SU-DHL-6 (cell line): ENCODE results near the gene PLXNB2.

Source experiments
- H2AFZ ChIP-seq: fragments of 200-600 bp; sonication (generic); 2 replicates; pipeline ENCODE4 v1.6.1; 2014; ENCODE audit warnings: low read depth, mild to moderate bottlenecking, moderate library complexity, mixed read lengths, antibody characterized with exemption, low read length; ENCODE audit not compliant: severe bottlenecking
- H3F3A ChIP-seq: fragments of 200-600 bp; shearing (Covaris generic); 2 replicates; pipeline ENCODE4 v1.6.0; 2016; ENCODE audit warnings: antibody characterized with exemption, mild to moderate bottlenecking; ENCODE audit not compliant: insufficient read depth
- H3K27ac ChIP-seq: fragments of 200-600 bp; sonication (generic); 2 replicates; pipeline ENCODE4 v1.5.1; 2016; ENCODE audit warnings: low read depth, mild to moderate bottlenecking, low read length, moderate library complexity, mixed read lengths
- H3K27me3 ChIP-seq: fragments of 200-600 bp; sonication (generic), shearing (Covaris generic); 2 replicates; pipeline ENCODE4 v1.6.0; 2014; ENCODE audit warnings: mild to moderate bottlenecking, low read length
- H3K36me3 ChIP-seq: fragments of 200-600 bp; sonication (generic); 2 replicates; pipeline ENCODE4 v1.6.1; 2014; ENCODE audit warnings: mild to moderate bottlenecking, low read length, mixed read lengths
- H3K4me2 ChIP-seq: fragments of 300-600, 200-600 bp; shearing (Covaris generic), sonication (generic); 2 replicates; pipeline ENCODE4 v1.6.0; 2014; ENCODE audit warnings: low read length, low read depth, mild to moderate bottlenecking; ENCODE audit not compliant: poor library complexity, severe bottlenecking
- H3K4me3 ChIP-seq: fragments of 200-600 bp; sonication (generic); 2 replicates; pipeline ENCODE4 v1.5.1; 2014; ENCODE audit warnings: antibody characterized with exemption, low read length, mild to moderate bottlenecking, mixed read lengths; ENCODE audit not compliant: insufficient read depth, poor library complexity, severe bottlenecking
- H3K79me2 ChIP-seq: fragments of 200-600 bp; sonication (generic); 2 replicates; pipeline ENCODE4 v1.6.1; 2014; ENCODE audit warnings: mild to moderate bottlenecking, low read length, moderate library complexity; ENCODE audit not compliant: insufficient read depth
- H3K9ac ChIP-seq: fragments of 200-600 bp; sonication (generic); 2 replicates; pipeline ENCODE4 v1.7.0; 2014; ENCODE audit warnings: mild to moderate bottlenecking, low read length
- H3K9me2 ChIP-seq: fragments of 200-600 bp; sonication (generic); replicated peaks from 2 replicates; pipeline ENCODE4 v1.6.1; 2014; ENCODE audit warnings: low read length; ENCODE audit not compliant: insufficient read depth
- H3K9me3 ChIP-seq: fragments of 200-600 bp; sonication (generic); 2 replicates; pipeline ENCODE4 v1.6.1; 2014; ENCODE audit warnings: low read length, mixed read lengths; ENCODE audit not compliant: insufficient read depth
- H4K20me1 ChIP-seq: fragments of 200-600 bp; sonication (generic); 2 replicates; pipeline ENCODE4 v1.6.1; 2014; ENCODE audit warnings: low read depth, mild to moderate bottlenecking, antibody characterized with exemption, low read length, moderate library complexity, mixed read lengths
- EZH2phosphoT487 ChIP-seq: fragments of 200-600 bp; sonication (generic), shearing (Covaris generic); conservative IDR thresholded peaks from 2 replicates; pipeline ENCODE4 v1.6.1; 2018; ENCODE audit warnings: mild to moderate bottlenecking, antibody characterized with exemption, low read length, moderate library complexity, mixed read lengths
- TF ChIP-seq, protein P1 (sequence below): fragments of 200-600 bp; sonication (generic); IDR thresholded peaks from one replicate; pipeline ENCODE4 v1.5.1; 2017; ENCODE audit warnings: antibody characterized with exemption, mild to moderate bottlenecking, low read length, moderate library complexity; ENCODE audit not compliant: insufficient read depth, poor library complexity, severe bottlenecking

The PLXNB2 gene

DNA sequence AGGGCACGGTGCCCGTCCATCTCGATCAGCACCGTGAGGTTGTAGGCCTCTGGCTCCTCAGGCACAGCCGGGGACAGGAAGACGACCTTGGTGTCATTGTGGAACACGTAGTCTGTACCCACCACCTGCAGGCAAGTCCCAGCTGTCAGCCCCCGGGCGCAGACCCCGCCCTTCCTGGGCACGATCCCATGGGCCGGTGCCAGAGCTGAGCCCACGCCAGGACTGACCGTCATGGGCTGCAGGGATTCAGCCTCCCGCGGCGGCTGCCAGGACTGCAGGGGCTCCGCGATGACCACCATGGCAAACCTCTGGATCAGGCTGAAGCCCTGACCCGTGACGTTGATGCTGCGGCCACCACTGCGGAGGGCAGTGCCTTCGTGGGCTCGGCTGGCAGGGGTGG, 25.5 kb downstream of the PLXNB2 start:
- Histone ChIP-seq H3K27me3 (no peaks in the 10 kb centered on the region), H3K9me2 (no peaks in the 10 kb centered on the region), H3K4me3 (no peak overlapping the region), H3K36me3 (no peaks in the 10 kb centered on the region), H3F3A (peaks cover 4% of the 10 kb centered on the region; the same call in 1 of the 2 replicates), H4K20me1 (no peaks in the 10 kb centered on the region), H3K9me3 (no peaks in the 10 kb centered on the region), H3K27ac (no peak overlapping the region), H3K4me2 (no peak overlapping the region), H3K79me2 (no peaks in the 10 kb centered on the region), H2AFZ (no peak overlapping the region), H3K9ac (no peak overlapping the region)
- TF ChIP-seq EZH2phosphoT487 = no peak
- TF ChIP-seq, protein P1, sequence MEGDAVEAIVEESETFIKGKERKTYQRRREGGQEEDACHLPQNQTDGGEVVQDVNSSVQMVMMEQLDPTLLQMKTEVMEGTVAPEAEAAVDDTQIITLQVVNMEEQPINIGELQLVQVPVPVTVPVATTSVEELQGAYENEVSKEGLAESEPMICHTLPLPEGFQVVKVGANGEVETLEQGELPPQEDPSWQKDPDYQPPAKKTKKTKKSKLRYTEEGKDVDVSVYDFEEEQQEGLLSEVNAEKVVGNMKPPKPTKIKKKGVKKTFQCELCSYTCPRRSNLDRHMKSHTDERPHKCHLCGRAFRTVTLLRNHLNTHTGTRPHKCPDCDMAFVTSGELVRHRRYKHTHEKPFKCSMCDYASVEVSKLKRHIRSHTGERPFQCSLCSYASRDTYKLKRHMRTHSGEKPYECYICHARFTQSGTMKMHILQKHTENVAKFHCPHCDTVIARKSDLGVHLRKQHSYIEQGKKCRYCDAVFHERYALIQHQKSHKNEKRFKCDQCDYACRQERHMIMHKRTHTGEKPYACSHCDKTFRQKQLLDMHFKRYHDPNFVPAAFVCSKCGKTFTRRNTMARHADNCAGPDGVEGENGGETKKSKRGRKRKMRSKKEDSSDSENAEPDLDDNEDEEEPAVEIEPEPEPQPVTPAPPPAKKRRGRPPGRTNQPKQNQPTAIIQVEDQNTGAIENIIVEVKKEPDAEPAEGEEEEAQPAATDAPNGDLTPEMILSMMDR = no peak

DNA sequence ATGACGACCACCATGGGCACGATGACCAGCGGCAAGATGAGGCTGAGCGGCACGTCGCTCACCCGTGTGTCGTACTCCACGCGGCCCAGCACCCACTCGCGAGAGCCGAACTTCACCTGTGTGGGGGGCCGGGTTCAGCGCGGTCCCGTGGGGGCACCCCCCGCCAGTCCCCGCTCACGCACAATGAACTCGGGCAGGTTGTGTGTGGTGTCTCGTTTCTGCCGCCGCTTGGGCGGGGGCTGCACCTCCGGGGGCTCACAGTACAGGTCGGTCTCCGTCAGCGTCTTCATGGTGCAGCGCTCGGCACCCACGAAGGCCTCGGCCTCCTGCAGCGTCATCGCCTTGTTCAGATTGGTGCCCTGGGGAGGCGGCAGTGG, 26.1 kb downstream of the PLXNB2 start:
- TF ChIP-seq, protein P1 = no peak
- no peak for TF ChIP-seq EZH2phosphoT487
- peaks cover 9% of the 10 kb centered on the region for H3F3A ChIP-seq
- H3K27me3 ChIP-seq = no peaks in the 10 kb centered on the region
- no peaks in the 10 kb centered on the region for H3K36me3 ChIP-seq
- H3K27ac ChIP-seq = no peak overlapping the region
- H3K79me2 ChIP-seq = no peaks in the 10 kb centered on the region
- no peak overlapping the region for H3K9ac ChIP-seq
- H3K4me2 ChIP-seq = no peak overlapping the region
- no peaks in the 10 kb centered on the region for H3K9me2 ChIP-seq
- no peaks in the 10 kb centered on the region for H4K20me1 ChIP-seq
- no peaks in the 10 kb centered on the region for H3K9me3 ChIP-seq
- H2AFZ ChIP-seq = no peak overlapping the region
- H3K4me3 ChIP-seq = no peak overlapping the region

DNA sequence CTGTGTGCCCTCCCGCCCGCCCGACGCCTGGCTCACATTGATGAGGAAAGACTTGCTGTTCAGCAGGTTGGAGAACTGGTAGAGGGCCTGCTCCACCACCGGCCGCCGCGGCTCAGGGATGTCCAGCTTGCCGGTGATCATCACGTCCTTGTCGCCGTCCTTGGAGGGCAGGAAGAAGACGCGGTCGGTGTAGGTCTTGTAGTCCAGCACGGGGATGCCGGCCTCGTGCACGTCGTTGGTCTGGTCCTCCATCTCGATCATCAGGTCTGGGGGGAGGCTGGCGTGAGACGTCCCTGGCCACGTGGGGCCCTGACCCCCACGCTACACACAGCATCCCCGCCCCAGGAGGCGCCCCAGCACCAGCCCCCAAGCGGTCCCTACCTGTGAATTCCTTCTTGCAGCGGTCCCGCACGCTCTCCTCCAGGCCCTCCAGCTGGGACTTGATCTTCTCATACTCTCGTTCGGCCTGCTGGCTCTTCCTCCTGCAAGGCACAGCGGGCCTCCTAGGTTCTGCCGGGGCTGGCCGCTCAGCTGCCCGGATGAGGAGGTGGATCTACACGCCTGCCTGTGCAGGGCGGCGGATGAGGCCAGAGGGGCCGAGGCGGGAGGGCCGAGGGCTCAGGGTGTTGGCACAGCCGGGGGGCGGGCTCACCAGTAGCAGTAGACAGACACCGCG, 26.6 kb downstream of the PLXNB2 start:
- no peak overlapping the region for H3K4me2 ChIP-seq
- no peaks in the 10 kb centered on the region for H3K79me2 ChIP-seq
- H3F3A ChIP-seq = peaks cover 10% of the 10 kb centered on the region
- H2AFZ ChIP-seq = no peak overlapping the region
- H4K20me1 ChIP-seq = no peaks in the 10 kb centered on the region
- H3K4me3 ChIP-seq = no peak overlapping the region
- H3K27ac ChIP-seq = no peak overlapping the region
- no peaks in the 10 kb centered on the region for H3K9me2 ChIP-seq
- no peak overlapping the region for H3K9ac ChIP-seq
- no peak for TF ChIP-seq EZH2phosphoT487
- TF ChIP-seq, protein P1 = no peak
- H3K36me3 ChIP-seq = no peaks in the 10 kb centered on the region
- no peaks in the 10 kb centered on the region for H3K9me3 ChIP-seq
- no peaks in the 10 kb centered on the region for H3K27me3 ChIP-seq
